Upper lobe of left lung (tissue), 4 donors: Measurements from ENCODE around the gene PAPSS2.

Source experiments
- CTCF ChIP-seq, 6 experiments: fragments of 450-650 bp in 4 of 6; fragments of 200-600 bp in 2 of 6; sonication (generic) in 2 of 6; IDR thresholded peaks; one replicate each; pipeline ENCODE4 v1.5.1; 2016 to 2019; ENCODE audit warnings: antibody characterized with exemption in 6 of 6
- POLR2A ChIP-seq, 4 donors: fragments of 450-650 bp; IDR thresholded peaks; one replicate each; pipeline ENCODE4 v1.5.1; 2016 to 2017; ENCODE audit warnings: antibody characterized with exemption in 4 of 4, mild to moderate bottlenecking in 2 of 4
- POLR2AphosphoS5 ChIP-seq, 2 donors: sonication (generic); formaldehyde crosslinking; IDR thresholded peaks; one replicate each; pipeline ENCODE4 v1.5.1; 2017; ENCODE audit warnings: antibody characterized with exemption in 2 of 2

- TF ChIP-seq CTCF (IDR thresholded peaks at IDR 0.05): no peak
- no peak for TF ChIP-seq POLR2A (IDR thresholded peaks at IDR 0.05)
- no peak for TF ChIP-seq POLR2AphosphoS5 (IDR thresholded peaks at IDR 0.05)
These were observed 91.1 kb downstream of the PAPSS2 start for GRCh38 chr10:87750817-87751216.
